ENCODE results near the gene C1R.

The C1R gene

GRCh38 chr12:7092229-7092985, at the start of gene C1R:
C1R (minus strand) TSS chr12:7092445; CDS start chr12:7092388, 57 bp downstream.
- Mint-ChIP-seq H3K4me3 (peak within 1 kb of the TSS; percentile 83), H3K9me3 (ENCODE audit: low read depth) (no peaks in the 10 kb centered on the region), H3K4me1 (ENCODE audit: low read depth) (peaks cover 6% of the 10 kb centered on the region), H3K36me3 (peaks cover 2% of the 10 kb centered on the region), H3K27ac (no peak within 1 kb of the TSS), H3K27me3 (no peaks in the 10 kb centered on the region)

- no peak overlapping the region for H3K27ac Mint-ChIP-seq
Observed at GRCh38 chr12:7141351-7142005, 49.2 kb upstream of the C1R start.

GRCh38 chr12:7139200-7139599, 47.0 kb upstream of the C1R start:
- H3K4me1 Mint-ChIP-seq (ENCODE audit: low read depth), result no peaks in the 10 kb centered on the region

More at GRCh38 chr12:7141351-7142005, 49.2 kb upstream of the C1R start:
- Mint-ChIP-seq H3K36me3 (peaks cover 9% of the 10 kb centered on the region), H3K4me3 (no peak overlapping the region), H3K9me3 (ENCODE audit: low read depth) (no peaks in the 10 kb centered on the region), H3K4me1 (ENCODE audit: low read depth) (no peaks in the 10 kb centered on the region), H3K27me3 (no peaks in the 10 kb centered on the region)

GRCh38 chr12:7137908-7138307, 45.7 kb upstream of the C1R start:
- Mint-ChIP-seq H3K9me3 (ENCODE audit: low read depth) (no peaks in the 10 kb centered on the region), H3K27me3 (no peaks in the 10 kb centered on the region), H3K4me1 (ENCODE audit: low read depth) (no peaks in the 10 kb centered on the region), H3K4me3 (no peak overlapping the region), H3K27ac (no peak overlapping the region), H3K36me3 (peaks cover 8% of the 10 kb centered on the region)

More at GRCh38 chr12:7139200-7139599, 47.0 kb upstream of the C1R start:
- Mint-ChIP-seq H3K9me3 (ENCODE audit: low read depth) (no peaks in the 10 kb centered on the region), H3K27ac (no peak overlapping the region), H3K4me3 (no peak overlapping the region), H3K36me3 (peaks cover 8% of the 10 kb centered on the region), H3K27me3 (no peaks in the 10 kb centered on the region)

GRCh38 chr12:7136676-7137075, 44.4 kb upstream of the C1R start:
- H3K36me3 Mint-ChIP-seq, result peaks cover 8% of the 10 kb centered on the region
- H3K9me3 Mint-ChIP-seq (ENCODE audit: low read depth), result no peaks in the 10 kb centered on the region
- no peaks in the 10 kb centered on the region for H3K27me3 Mint-ChIP-seq
- peaks cover 10% of the 10 kb centered on the region for H3K4me1 Mint-ChIP-seq (ENCODE audit: low read depth)
- no peak overlapping the region for H3K4me3 Mint-ChIP-seq
- no peak overlapping the region for H3K27ac Mint-ChIP-seq

- H3K4me1 Mint-ChIP-seq (ENCODE audit: low read depth), result peaks cover 16% of the 10 kb centered on the region
- no peaks in the 10 kb centered on the region for H3K27me3 Mint-ChIP-seq
- H3K9me3 Mint-ChIP-seq (ENCODE audit: low read depth), result no peaks in the 10 kb centered on the region
- peaks cover 8% of the 10 kb centered on the region for H3K36me3 Mint-ChIP-seq
- H3K27ac Mint-ChIP-seq, result no peak overlapping the region
- no peak overlapping the region for H3K4me3 Mint-ChIP-seq
Observed at GRCh38 chr12:7136071-7136470, 43.8 kb upstream of the C1R start.

- H3K36me3 Mint-ChIP-seq, result peaks cover 8% of the 10 kb centered on the region
- no peak overlapping the region for H3K4me3 Mint-ChIP-seq
- H3K27me3 Mint-ChIP-seq, result no peaks in the 10 kb centered on the region
- no peaks in the 10 kb centered on the region for H3K9me3 Mint-ChIP-seq (ENCODE audit: low read depth)
- peaks cover 23% of the 10 kb centered on the region for H3K4me1 Mint-ChIP-seq (ENCODE audit: low read depth)
- no peak overlapping the region for H3K27ac Mint-ChIP-seq
Observed at GRCh38 chr12:7134396-7135166, 42.3 kb upstream of the C1R start.

GRCh38 chr12:7131502-7131866, 39.2 kb upstream of the C1R start:
- Mint-ChIP-seq H3K36me3 (no peaks in the 10 kb centered on the region), H3K9me3 (ENCODE audit: low read depth) (no peaks in the 10 kb centered on the region), H3K27ac (peak overlapping the region; percentile 50), H3K4me3 (peak overlapping the region; percentile 94), H3K4me1 (ENCODE audit: low read depth) (peaks cover 30% of the 10 kb centered on the region), H3K27me3 (no peaks in the 10 kb centered on the region)

GRCh38 chr12:7130701-7131501, 38.7 kb upstream of the C1R start:
- H3K4me1 Mint-ChIP-seq (ENCODE audit: low read depth), result peaks cover 30% of the 10 kb centered on the region

GRCh38 chr12:7129872-7130691, 37.8 kb upstream of the C1R start, which contains the start of gene CLSTN3:
CLSTN3 (plus strand) TSS chr12:7130371; CDS start chr12:7130649, 278 bp downstream.
- H3K9me3 Mint-ChIP-seq (ENCODE audit: low read depth), result no peaks in the 10 kb centered on the region
- H3K4me1 Mint-ChIP-seq (ENCODE audit: low read depth), result peaks cover 30% of the 10 kb centered on the region
- peak within 1 kb of the TSS; percentile 94 for H3K4me3 Mint-ChIP-seq
- peak within 1 kb of the TSS; percentile 46 for H3K27ac Mint-ChIP-seq
- H3K27me3 Mint-ChIP-seq, result no peaks in the 10 kb centered on the region
- H3K36me3 Mint-ChIP-seq, result no peaks in the 10 kb centered on the region

More at GRCh38 chr12:7130701-7131501, 38.7 kb upstream of the C1R start:
- peak overlapping the region; percentile 94 for H3K4me3 Mint-ChIP-seq
- H3K27ac Mint-ChIP-seq, result peak overlapping the region; percentile 38
- H3K9me3 Mint-ChIP-seq (ENCODE audit: low read depth), result no peaks in the 10 kb centered on the region
- no peaks in the 10 kb centered on the region for H3K27me3 Mint-ChIP-seq
- H3K36me3 Mint-ChIP-seq, result no peaks in the 10 kb centered on the region

GRCh38 chr12:7129287-7129871, 37.1 kb upstream of the C1R start:
- H3K27ac Mint-ChIP-seq, result no peak overlapping the region
- no peaks in the 10 kb centered on the region for H3K9me3 Mint-ChIP-seq (ENCODE audit: low read depth)
- H3K4me1 Mint-ChIP-seq (ENCODE audit: low read depth), result peaks cover 30% of the 10 kb centered on the region
- H3K27me3 Mint-ChIP-seq, result no peaks in the 10 kb centered on the region
- H3K4me3 Mint-ChIP-seq, result peak overlapping the region; percentile 94
- H3K36me3 Mint-ChIP-seq, result no peaks in the 10 kb centered on the region

GRCh38 chr12:7128681-7129286, 36.5 kb upstream of the C1R start, which contains the start of gene RBP5:
RBP5 (minus strand) TSS chr12:7128889; CDS start chr12:7128775, 114 bp downstream.
- H3K4me3 Mint-ChIP-seq, result peak within 1 kb of the TSS; percentile 94
- H3K27ac Mint-ChIP-seq, result no peak within 1 kb of the TSS
- no peaks in the 10 kb centered on the region for H3K27me3 Mint-ChIP-seq
- peaks cover 30% of the 10 kb centered on the region for H3K4me1 Mint-ChIP-seq (ENCODE audit: low read depth)
- no peaks in the 10 kb centered on the region for H3K9me3 Mint-ChIP-seq (ENCODE audit: low read depth)
- no peaks in the 10 kb centered on the region for H3K36me3 Mint-ChIP-seq

Measured in activated naive CD8-positive, alpha-beta T cell (primary cell).